HG02588 (cell line): ENCODE results near the gene ELF1.
A peak's percentile ranks its signal among the peaks of the same experiment; 100 is the strongest.

Experiments used
- ATAC-seq: cut with Tn5 transposase; IDR thresholded peaks from one replicate; pipeline ENCODE4 v1.9.1; 2021; ENCODE audit warnings: mild to moderate bottlenecking, moderate library complexity; ENCODE audit not compliant: unreplicated experiment

ELF1 gene

DNA sequence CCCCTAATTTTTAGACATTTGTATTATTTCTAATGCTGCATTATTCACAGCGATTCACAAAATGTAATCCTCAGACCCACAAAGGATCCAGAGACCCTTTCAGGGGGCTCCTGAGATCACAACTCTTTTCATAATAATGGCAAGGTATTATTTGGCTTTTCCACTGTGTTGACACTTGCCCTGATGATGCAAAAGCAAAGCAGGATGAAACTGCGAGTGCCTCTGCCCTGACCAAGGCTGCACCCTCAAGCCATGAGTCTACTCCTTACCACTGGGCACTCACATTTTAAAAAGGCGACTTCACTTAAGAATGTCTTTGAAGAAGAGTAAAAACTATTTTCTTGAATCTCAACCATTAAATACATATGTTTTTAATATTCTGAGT is 11.4 kb downstream of the ELF1 start:
- ATAC-seq: no peak

DNA sequence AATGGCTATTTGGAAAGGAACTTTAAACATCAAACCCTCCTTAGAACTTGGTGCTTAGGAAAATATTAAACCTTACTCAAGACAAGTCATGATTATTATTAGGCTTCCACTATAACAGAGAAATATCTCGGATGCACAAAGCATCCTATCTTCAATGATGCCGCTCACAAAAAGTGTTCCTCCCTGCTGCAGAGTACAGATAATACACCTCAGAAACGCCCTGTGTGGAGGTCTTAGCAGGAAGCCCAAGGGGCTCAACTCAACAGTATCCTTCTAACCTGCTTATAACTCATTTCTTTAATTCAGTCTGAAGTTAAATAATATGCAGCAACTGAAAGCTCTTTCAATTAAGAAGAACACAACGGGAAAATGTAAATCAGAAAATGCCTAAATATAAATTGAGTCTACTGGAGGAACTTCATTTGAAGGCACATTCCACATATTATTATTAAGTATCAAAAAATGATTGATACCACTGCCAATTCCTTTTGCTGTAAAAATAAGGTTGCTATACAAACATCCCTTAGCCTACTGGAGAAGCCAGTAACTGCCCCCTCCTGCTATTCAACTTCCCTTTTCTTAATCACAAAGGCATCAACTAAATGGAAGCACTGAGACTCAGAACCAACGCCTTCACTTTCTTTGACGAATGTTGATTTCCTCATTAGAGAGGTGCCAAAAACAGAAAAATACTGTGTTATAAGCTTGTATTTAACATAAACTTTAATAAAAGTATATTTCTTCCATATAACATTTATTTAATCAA is 12.0 kb downstream of the ELF1 start:
- no peak for ATAC-seq

DNA sequence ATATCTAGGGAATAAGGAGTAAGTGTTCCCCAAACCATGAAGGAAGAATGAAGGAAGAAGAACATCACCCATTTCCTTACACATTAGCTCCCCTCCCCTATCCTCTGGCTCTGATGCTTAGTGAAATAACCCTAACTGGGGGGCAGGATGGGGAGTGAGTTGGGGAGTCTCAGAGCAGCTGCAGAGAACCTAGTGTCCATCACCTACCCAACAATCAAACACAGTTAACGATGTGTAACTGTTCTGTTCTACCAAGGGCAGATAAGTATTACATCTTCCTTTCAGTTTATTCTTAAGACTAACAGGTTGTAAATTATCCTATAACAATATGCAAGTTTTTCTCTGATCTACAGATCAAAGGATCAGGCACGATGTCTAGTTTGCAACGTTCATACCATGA is 12.8 kb downstream of the ELF1 start:
- ATAC-seq: no peak

DNA sequence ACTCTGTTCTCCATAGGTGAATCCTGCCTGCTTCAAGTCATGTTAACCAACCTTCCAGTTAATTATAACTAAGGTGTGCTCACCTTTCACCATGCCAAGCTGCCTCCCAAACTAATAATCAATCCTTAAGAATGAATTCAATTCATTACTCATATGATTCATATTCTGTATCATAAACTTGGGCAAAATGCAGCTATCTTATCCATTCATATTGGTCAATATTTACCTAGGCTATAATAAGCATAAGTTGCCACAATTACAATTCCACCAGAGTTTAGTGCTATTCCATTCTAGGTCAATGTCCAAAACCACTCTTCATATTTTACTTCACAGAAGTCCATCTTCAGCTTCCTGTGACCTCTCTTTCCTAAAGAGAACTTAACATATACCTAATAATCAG is 13.4 kb downstream of the ELF1 start:
- ATAC-seq: no peak

DNA sequence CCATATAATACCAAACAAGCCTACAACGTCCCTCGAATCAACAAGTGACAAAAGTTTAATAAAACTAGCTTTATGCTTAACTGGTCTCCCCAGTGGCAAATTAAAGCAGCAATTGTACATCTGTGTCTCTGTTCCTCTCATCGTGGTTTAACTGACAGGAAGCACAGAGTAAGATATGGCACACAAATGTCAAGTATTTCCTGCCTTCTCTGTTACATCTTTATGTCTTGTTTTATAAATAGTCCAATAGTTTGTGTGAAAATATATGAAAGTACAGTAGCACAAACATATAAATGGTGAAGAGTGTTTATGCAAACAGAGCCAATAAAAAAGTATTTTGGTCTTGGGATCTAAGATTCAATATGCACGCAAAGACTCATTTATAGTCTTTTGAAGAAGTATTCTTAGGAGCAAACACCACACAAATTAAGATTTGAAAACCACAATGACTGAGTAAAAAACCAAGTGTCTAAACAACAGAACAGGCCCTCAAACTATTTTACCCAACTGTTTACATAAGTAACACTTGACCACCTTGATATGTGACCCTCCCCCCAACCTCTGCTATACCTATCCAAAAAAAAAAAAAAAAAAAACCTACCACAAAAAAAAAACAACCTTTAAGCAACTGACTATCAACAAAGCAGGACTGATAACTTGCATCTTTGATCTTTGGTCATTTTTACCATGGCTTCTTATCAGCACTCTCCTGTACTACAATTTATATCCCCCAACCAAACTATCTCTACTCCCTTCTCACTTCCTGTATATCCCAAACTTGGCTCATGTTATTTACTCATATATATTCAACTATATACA is 14.0 kb downstream of the ELF1 start:
- peak; percentile 66 for ATAC-seq

DNA sequence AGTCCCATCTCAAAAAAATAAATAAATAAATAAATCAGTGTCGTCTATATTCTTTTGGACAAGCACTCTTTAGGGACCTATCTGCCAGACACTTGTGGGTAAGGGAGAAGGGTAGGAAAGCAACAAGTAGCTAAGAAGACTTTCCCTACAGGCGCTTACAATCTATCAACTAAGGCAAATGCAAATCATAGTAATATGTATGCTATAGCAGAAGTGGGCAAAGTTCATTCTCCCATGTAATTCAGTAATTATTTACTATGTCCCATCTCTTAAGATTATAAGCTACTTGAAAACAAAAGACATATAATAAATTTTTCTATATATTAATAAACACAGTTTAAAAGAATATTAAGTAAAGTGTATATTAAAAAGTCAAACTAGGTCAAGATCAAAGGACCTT is 16.5 kb downstream of the ELF1 start:
- no peak for ATAC-seq

DNA sequence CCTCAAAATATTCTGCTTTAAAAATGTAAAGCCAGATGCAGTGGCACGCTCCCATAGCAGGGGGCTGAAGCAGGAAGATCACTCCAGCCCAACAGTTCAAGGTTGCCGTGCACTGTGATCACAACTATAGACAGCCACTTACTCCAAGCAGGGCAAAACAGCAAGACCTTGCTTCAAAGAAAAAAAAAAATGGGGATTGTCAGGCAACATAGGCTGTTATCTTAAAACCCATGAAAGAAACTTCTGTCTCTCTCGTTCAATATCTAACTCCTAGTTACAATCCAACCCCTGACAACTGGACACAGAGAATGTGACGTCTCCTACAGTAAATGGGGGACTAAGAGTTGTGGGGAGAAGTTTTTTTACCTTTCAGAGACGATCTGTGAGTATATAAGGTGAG is 17.4 kb downstream of the ELF1 start:
- no peak for ATAC-seq

DNA sequence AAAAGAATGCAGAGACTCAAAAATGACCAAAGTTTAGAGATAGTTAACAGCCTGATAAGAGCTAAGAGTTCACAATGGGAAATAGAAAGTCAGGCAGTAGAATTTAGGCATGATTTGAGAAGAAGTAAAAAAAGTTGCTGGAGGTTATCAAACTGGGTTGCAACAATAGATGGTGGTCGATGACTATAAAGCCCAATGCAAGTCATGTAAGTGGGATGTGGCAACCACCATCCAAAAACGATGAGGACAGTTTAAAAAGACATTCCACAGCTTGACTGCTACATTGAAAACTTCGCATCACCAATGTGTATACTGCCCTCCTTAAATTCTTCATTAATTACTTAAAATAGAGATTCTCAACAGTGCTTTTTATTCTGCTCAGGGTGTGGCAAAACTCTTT is 19.7 kb downstream of the ELF1 start:
- no peak for ATAC-seq

DNA sequence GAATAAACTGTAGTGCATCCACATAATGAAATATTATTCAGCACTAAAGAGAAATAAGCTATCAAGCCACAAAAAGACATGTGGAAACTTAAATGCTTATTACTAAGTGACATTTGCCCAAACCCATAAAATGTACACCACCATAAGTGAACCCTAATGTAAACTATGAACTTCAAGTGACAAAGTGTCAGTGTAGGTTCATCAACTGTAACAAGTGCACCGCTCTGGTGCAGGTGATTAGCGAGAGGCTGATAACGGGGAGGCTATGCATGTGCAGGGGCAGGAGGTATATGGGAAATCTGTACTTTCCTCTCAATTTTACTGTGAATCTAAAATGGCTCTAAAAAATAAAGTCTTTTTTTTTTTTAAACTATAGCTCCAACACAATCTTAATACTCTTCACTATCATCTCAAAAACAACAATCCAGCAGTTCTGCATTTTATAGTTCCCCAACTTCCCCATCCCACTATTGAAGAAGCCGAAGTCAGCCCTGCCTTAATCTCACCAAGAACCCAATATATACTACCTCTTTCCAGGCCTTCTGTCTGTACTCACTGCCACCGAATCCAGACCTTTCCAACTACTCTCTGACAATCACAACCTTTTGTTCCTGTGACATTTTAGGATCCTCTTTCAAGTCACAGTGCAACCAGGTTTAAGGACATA is 22.6 kb downstream of the ELF1 start:
- ATAC-seq: no peak

DNA sequence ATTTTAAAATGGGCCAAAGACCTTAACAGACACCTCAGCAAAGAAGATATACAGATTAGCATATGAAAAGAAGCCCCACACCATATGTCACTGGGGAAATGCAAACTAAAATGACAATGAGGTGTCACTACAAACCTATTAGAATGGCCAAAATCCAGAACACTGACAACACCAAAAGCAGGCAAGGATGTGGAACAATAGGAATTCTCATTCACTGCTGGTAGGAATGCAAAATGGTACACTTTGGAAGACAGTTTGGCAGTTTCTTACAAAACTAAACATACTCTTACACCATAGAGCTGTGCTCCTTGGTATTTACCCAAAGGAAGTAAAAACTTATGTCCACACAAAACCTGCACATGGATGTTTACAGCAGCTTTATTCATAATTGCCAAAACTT is 23.1 kb downstream of the ELF1 start:
- ATAC-seq: no peak

DNA sequence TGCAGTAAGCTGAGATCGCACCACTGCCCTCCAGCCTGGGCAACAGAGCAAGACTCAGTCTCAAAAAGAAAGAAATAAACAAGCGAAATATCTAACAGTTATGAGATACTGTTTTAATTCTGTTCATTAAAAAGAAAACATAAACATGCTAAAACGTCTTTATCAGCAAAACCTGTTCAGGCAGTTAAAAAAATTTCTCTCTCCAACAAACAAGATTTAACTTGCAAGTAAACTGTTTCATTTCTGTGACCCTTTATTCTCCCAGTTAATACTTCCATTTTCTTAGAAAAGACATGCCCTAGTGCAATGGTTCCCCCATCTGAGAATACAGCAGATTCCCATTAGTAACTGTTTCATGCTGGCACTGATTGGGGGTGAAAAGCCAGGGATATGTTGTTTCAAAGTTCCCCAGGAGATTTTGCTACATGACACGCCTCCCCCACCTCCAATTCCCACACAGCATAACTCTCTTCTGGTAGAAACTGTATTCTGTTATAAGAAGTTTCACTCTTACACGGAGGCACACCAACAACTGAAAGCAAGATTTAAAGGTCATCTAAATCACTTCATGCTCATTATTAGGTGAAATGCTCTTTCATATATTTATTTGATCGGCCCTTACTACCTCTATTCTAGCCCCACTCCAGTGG is 24.4 kb downstream of the ELF1 start:
- ATAC-seq: peak; percentile 86

DNA sequence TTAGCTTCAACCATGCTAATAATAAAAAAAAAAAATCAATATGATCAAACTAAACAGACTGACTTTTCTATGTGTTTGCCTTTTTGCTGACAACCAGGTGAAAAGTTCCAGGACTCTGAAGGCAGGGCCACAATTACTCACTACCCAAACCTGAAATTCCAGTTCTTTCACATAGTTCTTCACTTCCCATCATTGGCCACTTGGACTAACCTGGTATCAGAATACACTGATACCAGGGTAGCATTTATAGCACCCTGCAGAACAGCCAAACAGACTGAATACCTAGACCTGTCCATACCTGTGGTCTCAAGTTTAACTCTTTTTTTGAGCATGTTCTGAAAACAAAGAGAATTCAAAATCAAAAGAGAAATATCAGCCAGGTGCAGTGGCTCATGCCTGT is 25.1 kb downstream of the ELF1 start:
- no peak for ATAC-seq

DNA sequence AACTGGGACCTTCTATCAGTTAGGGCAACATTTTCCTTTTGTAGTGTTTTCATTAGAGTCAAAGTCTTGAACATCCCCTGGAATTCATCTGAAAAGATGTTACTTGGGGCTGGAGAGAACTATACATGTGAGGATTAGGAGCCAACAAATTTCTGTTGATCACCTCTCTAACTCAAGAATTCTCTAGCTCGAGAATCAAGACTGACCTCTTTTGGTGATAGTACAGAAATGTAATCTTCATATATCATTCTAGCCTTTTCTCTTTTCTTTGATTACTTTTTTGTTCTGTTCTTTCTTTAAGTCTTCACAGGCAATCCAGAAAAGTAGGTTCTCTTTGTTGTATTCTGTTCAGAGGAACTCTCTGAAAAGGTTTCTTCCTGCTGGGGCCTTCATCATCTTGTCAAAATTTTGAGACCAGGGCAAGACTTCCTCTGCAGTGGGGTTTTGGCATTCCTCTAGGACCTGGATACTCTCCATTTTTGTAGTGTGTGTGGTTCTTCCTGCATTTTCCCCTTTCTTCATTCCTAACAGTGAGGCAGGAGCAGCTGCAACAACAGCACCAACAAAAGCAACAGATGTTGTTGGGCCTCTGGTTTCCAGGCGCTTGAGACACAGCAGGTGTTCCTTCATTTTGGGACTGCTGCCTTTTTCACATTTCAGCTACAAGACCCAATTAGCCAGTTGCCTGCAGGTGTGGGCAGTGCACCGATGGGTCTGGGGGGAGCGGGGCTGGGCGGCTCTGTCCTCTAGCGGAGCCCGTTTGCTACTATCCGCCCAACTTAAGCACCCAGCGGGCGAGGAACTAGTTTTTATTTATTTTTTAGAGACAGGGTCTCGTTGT is 26.2 kb downstream of the ELF1 start:
- ATAC-seq: no peak

DNA sequence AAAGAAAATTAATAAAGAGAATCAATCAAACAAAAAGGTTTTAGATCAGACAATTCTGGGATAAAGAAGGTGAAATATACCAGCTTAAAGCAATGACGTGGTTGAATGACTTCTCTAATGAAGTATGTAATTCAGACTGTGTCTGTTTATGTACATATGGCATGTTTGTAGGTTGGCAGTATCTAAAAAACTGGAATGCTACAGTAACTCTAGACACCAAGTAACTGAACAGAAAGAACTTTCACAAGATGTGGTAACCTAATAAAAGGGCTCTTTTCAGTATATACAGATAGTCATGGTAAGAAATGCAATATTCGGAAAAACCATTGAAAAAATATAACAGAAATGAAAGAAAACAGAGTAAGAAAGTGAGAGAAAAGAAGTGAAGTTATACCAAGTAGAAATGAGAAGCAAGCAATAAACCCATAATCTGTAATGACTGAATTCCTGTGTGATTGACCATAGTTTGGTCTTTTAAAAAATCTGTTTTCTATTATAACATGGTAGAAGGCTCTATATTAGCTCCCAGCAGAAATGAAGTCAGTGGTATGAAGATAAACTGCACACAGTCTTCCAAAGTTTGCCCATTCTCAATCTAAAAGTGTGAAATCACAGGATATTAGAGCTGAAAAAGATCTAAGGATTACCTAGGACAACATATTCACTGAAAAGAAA is 31.4 kb downstream of the ELF1 start:
- no peak for ATAC-seq

DNA sequence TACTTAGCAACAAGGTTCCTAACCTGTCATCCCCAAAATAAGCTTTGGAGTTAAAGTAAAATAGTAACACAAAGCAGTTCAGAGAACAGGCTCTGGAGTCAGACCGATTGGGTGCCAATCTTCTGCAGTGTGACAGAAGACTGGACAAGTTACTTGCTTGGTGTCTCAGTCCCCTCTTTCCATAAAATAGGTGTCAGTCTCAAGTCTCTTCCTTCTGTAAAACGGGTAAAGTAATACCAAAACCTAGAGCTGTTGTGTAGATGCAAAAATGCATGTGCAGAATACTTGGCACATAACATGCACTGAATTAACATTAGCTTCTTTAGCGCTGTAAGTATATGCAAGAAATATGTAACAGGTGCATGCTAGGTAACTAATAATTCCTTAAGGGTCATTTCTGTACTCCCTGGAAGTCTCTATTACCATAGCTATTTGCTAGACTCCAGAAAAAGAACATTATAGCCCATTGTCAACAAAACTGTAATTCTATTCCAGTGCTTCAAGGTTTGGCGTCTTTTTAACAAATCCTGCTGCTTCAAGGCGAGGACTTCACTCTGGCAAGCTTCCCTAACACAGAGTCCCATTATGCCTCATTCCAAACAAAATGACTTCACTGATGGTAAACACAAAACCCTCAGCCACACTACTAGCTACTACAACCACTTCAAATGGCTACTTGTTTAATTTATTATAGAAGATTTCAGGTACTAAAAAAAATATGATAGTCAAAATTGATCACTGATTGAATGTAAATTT is 32.8 kb downstream of the ELF1 start:
- ATAC-seq: no peak

DNA sequence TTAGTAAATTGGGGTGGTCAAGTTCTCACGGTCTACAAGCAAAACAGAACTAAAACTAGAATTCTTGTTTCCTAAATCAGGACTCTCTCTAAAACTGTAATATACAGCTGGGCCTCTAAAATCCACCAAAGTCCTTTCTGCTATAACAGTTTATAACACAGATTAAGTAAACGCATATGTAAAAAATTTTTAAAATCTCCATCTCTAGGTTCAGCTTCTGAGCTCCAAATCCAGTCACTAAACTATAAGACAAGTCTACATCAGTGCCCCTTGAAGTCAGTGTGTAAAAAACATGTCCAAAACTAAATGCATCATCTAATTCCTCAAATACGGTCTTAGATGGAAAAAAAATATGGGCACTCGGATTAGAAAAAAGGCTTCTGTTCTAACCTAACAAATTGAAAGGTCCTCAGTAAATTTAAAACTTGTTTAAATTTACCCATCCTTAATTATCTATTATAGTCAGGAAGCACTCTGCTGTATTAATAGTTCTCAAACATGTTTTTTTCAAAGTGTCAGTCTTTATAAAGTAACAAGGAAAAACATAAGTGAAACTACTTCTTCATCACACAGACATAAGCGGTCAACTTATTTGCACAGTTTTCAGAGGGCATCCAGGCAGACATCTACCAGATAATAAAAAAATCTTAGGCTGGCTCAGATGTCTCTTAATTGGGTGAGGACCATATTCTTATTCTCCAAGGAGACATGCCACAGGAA is 33.6 kb downstream of the ELF1 start:
- ATAC-seq: no peak

DNA sequence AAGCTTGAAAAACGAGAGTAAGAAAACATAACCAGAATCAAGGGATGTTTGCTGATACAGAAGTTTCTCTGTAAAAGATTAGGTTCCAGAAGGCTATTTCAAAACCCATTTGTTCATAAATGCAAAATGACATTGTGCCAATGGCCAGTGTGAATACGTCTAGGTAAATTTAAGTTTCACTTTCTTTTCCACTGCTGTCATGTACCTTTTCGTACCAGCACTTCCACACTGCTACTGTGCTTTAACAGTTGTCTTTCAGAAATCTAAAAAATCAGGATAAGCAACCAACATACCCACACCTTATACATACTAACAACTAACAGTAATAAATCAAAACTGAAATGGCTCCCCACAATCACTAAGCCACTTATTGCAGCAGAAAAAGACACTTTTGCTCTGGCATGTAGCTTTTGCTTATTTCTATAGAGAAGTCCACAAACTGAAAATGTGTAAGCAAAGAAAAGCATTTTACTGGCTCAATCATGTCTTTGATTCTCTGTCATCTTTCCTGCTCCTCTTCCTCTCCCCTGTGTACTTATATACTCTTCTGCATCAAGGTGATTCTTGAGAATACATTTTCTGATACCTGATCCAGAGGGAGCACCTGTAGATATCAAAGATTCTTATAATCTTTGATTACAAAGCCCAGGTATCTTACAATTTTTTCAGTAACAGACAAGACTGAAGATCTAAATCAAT is 34.3 kb downstream of the ELF1 start:
- peak; percentile 55 for ATAC-seq
